Measurements from ENCODE around the gene AQP12A.
"Not testable (repeated sequence)": the region's sequence is repeated elsewhere in the genome, so short reads cannot be mapped to it uniquely, and the experiment has no call there.

The AQP12A gene

GRCh38 chr2:240678043-240678442 lies 13.6 kb upstream of the AQP12A start:
- H3K4me1 ChIP-seq (ENCODE audit: control insufficient read depth in 5 of 5, insufficient read depth in 5 of 5, low read length in 5 of 5); H3K27ac ChIP-seq (ENCODE audit: low read depth, low read length); H3K27me3 ChIP-seq (ENCODE audit: control insufficient read depth in 5 of 5, insufficient read depth in 4 of 5, low read length in 5 of 5): not testable (repeated sequence)

DNA sequence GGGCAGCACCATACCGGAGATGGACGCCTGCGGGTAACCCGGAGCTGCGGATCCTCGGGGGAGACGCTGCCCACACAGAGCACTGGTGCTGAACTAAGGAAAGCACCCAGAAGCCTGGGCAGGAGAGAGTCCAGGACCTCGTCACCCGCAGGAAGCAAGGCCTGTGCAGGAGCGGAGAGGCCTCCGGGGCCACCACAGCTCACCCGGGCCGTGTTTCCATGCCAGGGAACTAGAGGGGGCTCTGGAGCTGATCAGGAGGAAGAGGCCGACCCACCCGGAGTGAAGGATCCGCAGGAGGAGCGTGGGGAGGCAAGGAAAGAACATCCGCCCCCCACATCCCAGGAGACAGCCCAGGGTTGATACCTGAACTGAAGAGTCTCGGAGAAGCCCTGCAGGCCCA lies 12.8 kb upstream of the AQP12A start:
- not testable (repeated sequence) for H3K36me3 ChIP-seq (ENCODE audit: control insufficient read depth in 5 of 5, insufficient read depth in 5 of 5, low read length in 5 of 5); H3K9me3 ChIP-seq (ENCODE audit: control insufficient read depth in 5 of 5, low read length in 5 of 5); H3K4me1 ChIP-seq (ENCODE audit: control insufficient read depth in 5 of 5, insufficient read depth in 5 of 5, low read length in 5 of 5); H3K4me3 ChIP-seq (ENCODE audit: low read depth in 1 of 5, low read length in 5 of 5); H3K27me3 ChIP-seq (ENCODE audit: control insufficient read depth in 5 of 5, insufficient read depth in 4 of 5, low read length in 5 of 5); H3K27ac ChIP-seq (ENCODE audit: low read depth, low read length); H3K9ac ChIP-seq (ENCODE audit: low read length in 5 of 5)

More at GRCh38 chr2:240678043-240678442, 13.6 kb upstream of the AQP12A start:
- H3K9ac ChIP-seq (ENCODE audit: low read length in 5 of 5); H3K4me3 ChIP-seq (ENCODE audit: low read depth in 1 of 5, low read length in 5 of 5); H3K9me3 ChIP-seq (ENCODE audit: control insufficient read depth in 5 of 5, low read length in 5 of 5); H3K36me3 ChIP-seq (ENCODE audit: control insufficient read depth in 5 of 5, insufficient read depth in 5 of 5, low read length in 5 of 5): not testable (repeated sequence)

DNA sequence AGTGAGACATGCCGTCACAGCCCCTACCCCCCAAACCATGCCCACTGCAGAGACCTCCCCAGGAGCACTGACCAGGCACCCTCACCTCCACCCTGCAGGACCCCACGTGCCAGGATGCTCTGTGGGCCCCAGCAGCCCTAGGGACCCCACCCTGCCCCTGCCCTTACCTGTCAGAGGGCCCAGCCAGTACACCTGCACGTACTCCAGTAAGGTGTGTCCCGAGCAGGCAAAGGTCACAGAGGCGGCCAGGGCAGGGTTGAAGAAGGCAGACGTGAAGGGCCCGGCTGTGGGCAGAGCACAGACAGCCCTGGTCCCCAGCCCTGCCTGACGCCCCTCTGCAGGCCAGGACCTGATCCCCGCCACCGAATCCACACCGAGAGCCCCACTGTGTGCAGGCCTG lies 11.5 kb upstream of the AQP12A start:
- not testable (repeated sequence) for H3K36me3 ChIP-seq (ENCODE audit: control insufficient read depth in 5 of 5, insufficient read depth in 5 of 5, low read length in 5 of 5); H3K27me3 ChIP-seq (ENCODE audit: control insufficient read depth in 5 of 5, insufficient read depth in 4 of 5, low read length in 5 of 5); H3K9me3 ChIP-seq (ENCODE audit: control insufficient read depth in 5 of 5, low read length in 5 of 5); H3K9ac ChIP-seq (ENCODE audit: low read length in 5 of 5); H3K4me3 ChIP-seq (ENCODE audit: low read depth in 1 of 5, low read length in 5 of 5); H3K4me1 ChIP-seq (ENCODE audit: control insufficient read depth in 5 of 5, insufficient read depth in 5 of 5, low read length in 5 of 5); H3K27ac ChIP-seq (ENCODE audit: low read depth, low read length)

- not testable (repeated sequence) for H3K27ac ChIP-seq (ENCODE audit: low read depth, low read length); H3K36me3 ChIP-seq (ENCODE audit: control insufficient read depth in 5 of 5, insufficient read depth in 5 of 5, low read length in 5 of 5); H3K9ac ChIP-seq (ENCODE audit: low read length in 5 of 5); H3K27me3 ChIP-seq (ENCODE audit: control insufficient read depth in 5 of 5, insufficient read depth in 4 of 5, low read length in 5 of 5); H3K4me1 ChIP-seq (ENCODE audit: control insufficient read depth in 5 of 5, insufficient read depth in 5 of 5, low read length in 5 of 5); H3K4me3 ChIP-seq (ENCODE audit: low read depth in 1 of 5, low read length in 5 of 5); H3K9me3 ChIP-seq (ENCODE audit: control insufficient read depth in 5 of 5, low read length in 5 of 5)
Observed at GRCh38 chr2:240682431-240683224, 9.0 kb upstream of the AQP12A start, which contains the start of gene AQP12B. AQP12B (minus strand) TSS chr2:240682885; CDS start chr2:240682837, 48 bp downstream.

DNA sequence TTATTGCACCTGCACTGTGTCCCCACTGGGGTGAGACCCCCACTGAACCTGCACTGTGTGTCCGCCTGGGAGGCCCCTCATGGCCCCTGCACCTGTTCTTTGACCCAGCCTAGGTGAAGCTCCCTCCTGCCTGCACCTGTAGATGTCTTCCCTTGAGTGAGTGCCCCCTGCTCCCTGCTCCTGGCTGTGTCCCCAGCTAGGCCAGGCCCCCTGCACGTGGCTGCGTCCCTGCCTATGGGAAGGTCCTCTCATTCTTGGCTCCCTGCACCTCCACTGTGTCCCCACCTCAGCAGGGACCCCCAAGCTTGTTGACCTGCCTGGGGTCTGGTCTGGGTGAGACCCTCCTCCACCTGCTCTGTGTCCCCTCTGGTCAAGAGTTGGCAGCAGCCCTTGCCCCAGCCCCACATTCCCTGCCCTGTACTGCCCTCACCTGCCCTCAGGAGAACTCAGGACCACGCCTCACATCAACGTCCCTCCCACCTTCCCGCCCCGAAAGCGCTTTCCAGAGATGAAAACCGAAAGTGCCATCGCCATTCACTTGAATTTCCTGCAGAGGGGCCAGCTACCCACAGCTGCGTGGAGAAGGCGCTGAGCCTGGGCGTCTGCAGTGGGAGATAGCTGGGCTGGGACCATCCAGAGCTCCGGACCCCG lies 8.2 kb upstream of the AQP12A start:
- not testable (repeated sequence) for H3K4me1 ChIP-seq (ENCODE audit: control insufficient read depth in 5 of 5, insufficient read depth in 5 of 5, low read length in 5 of 5); H3K4me3 ChIP-seq (ENCODE audit: low read depth in 1 of 5, low read length in 5 of 5); H3K9me3 ChIP-seq (ENCODE audit: control insufficient read depth in 5 of 5, low read length in 5 of 5); H3K9ac ChIP-seq (ENCODE audit: low read length in 5 of 5); H3K27ac ChIP-seq (ENCODE audit: low read depth, low read length); H3K36me3 ChIP-seq (ENCODE audit: control insufficient read depth in 5 of 5, insufficient read depth in 5 of 5, low read length in 5 of 5); H3K27me3 ChIP-seq (ENCODE audit: control insufficient read depth in 5 of 5, insufficient read depth in 4 of 5, low read length in 5 of 5)

GRCh38 chr2:240683980-240684728 lies 7.5 kb upstream of the AQP12A start:
- not testable (repeated sequence) for H3K4me3 ChIP-seq (ENCODE audit: low read depth in 1 of 5, low read length in 5 of 5); H3K9me3 ChIP-seq (ENCODE audit: control insufficient read depth in 5 of 5, low read length in 5 of 5); H3K9ac ChIP-seq (ENCODE audit: low read length in 5 of 5); H3K36me3 ChIP-seq (ENCODE audit: control insufficient read depth in 5 of 5, insufficient read depth in 5 of 5, low read length in 5 of 5); H3K4me1 ChIP-seq (ENCODE audit: control insufficient read depth in 5 of 5, insufficient read depth in 5 of 5, low read length in 5 of 5); H3K27ac ChIP-seq (ENCODE audit: low read depth, low read length)
- H3K27me3 ChIP-seq (ENCODE audit: control insufficient read depth in 5 of 5, insufficient read depth in 4 of 5, low read length in 5 of 5), result peaks cover 0 to 12% (median 4%) of the 10 kb centered on the region in 5 donors

GRCh38 chr2:240685771-240686371 lies 5.8 kb upstream of the AQP12A start:
- Histone ChIP-seq H3K27me3 (ENCODE audit: control insufficient read depth in 5 of 5, insufficient read depth in 4 of 5, low read length in 5 of 5) (peaks cover 0 to 12% (median 4%) of the 10 kb centered on the region in 5 donors), H3K36me3 (ENCODE audit: control insufficient read depth in 5 of 5, insufficient read depth in 5 of 5, low read length in 5 of 5) (no peaks in the 10 kb centered on the region), H3K9me3 (ENCODE audit: control insufficient read depth in 5 of 5, low read length in 5 of 5) (no peaks in the 10 kb centered on the region), H3K27ac (ENCODE audit: low read depth, low read length) (no peak overlapping the region), H3K9ac (ENCODE audit: low read length in 5 of 5) (no peak overlapping the region), H3K4me3 (ENCODE audit: low read depth in 1 of 5, low read length in 5 of 5) (no peak overlapping the region), H3K4me1 (ENCODE audit: control insufficient read depth in 5 of 5, insufficient read depth in 5 of 5, low read length in 5 of 5) (peaks cover 0 to 3% (median 0%) of the 10 kb centered on the region in 5 donors)

- Histone ChIP-seq H3K4me1 (ENCODE audit: control insufficient read depth in 5 of 5, insufficient read depth in 5 of 5, low read length in 5 of 5) (peaks cover 0 to 3% (median 0%) of the 10 kb centered on the region in 5 donors), H3K9me3 (ENCODE audit: control insufficient read depth in 5 of 5, low read length in 5 of 5) (no peaks in the 10 kb centered on the region), H3K36me3 (ENCODE audit: control insufficient read depth in 5 of 5, insufficient read depth in 5 of 5, low read length in 5 of 5) (no peaks in the 10 kb centered on the region), H3K27me3 (ENCODE audit: control insufficient read depth in 5 of 5, insufficient read depth in 4 of 5, low read length in 5 of 5) (peaks cover 0 to 12% (median 4%) of the 10 kb centered on the region in 5 donors), H3K27ac (ENCODE audit: low read depth, low read length) (no peak overlapping the region), H3K4me3 (ENCODE audit: low read depth in 1 of 5, low read length in 5 of 5) (no peak overlapping the region), H3K9ac (ENCODE audit: low read length in 5 of 5) (no peak overlapping the region)
Observed at GRCh38 chr2:240686460-240686859, 5.2 kb upstream of the AQP12A start.

- peaks cover 0 to 3% (median 0%) of the 10 kb centered on the region in 5 donors for H3K4me1 ChIP-seq (ENCODE audit: control insufficient read depth in 5 of 5, insufficient read depth in 5 of 5, low read length in 5 of 5)
- H3K9me3 ChIP-seq (ENCODE audit: control insufficient read depth in 5 of 5, low read length in 5 of 5), result no peaks in the 10 kb centered on the region
- H3K9ac ChIP-seq (ENCODE audit: low read length in 5 of 5), result no peak overlapping the region
- H3K4me3 ChIP-seq (ENCODE audit: low read depth in 1 of 5, low read length in 5 of 5), result no peak overlapping the region
- H3K27ac ChIP-seq (ENCODE audit: low read depth, low read length), result no peak overlapping the region
- peaks cover 0 to 12% (median 4%) of the 10 kb centered on the region in 5 donors for H3K27me3 ChIP-seq (ENCODE audit: control insufficient read depth in 5 of 5, insufficient read depth in 4 of 5, low read length in 5 of 5)
- H3K36me3 ChIP-seq (ENCODE audit: control insufficient read depth in 5 of 5, insufficient read depth in 5 of 5, low read length in 5 of 5), result no peaks in the 10 kb centered on the region
Observed at GRCh38 chr2:240687045-240687740, 4.5 kb upstream of the AQP12A start.
